SK-N-SH (cell line): ENCODE measurements around the gene KIF2A. TPM values are rescaled to one million over a fixed set of nuclear protein-coding genes. Genes with fewer than 3 reads are reported as not detected.

Source experiments
- CTCF ChIA-PET: fragments of 300-600, 350-600 bp; formaldehyde crosslinking; extraction: SDS; loops from one replicate; lab custom pipeline; 2021; lab: Yijun Ruan, JAX
- POLR2A ChIA-PET: fragments of 350-600 bp; sonication (Branson Sonifier 250); formaldehyde crosslinking; extraction: SDS; loops from one replicate; lab custom pipeline; 2020; ENCODE audit warnings: antibody characterized with exemption, inconsistent platforms; lab: Yijun Ruan, JAX
- DNase-seq: peaks from one replicate; pipeline ENCODE4 v3.0.0; 2012
- H2AFZ ChIP-seq: fragments of 200-600 bp; sonication (generic); 2 replicates; pipeline ENCODE4 v1.8.1; 2016; ENCODE audit warnings: antibody characterized with exemption, mild to moderate bottlenecking, low read depth
- H3F3A ChIP-seq: fragments of 200-600 bp; sonication (generic); replicated peaks from 2 replicates; pipeline ENCODE3; 2016; ENCODE audit warnings: antibody characterized with exemption, mild to moderate bottlenecking; ENCODE audit not compliant: insufficient read depth
- H3K27ac ChIP-seq, 2 experiments: fragments of 200-500 bp in 1 of 2; fragments of 200-600 bp in 1 of 2; sonication (Bioruptor generic) in 1 of 2; sonication (generic), shearing (Covaris generic) in 1 of 2; 2 replicates each; pipeline versions ENCODE4 v1.5.1 to v1.6.1; 2014 to 2016; ENCODE audit warnings: low read depth in 2 of 2, inconsistent platforms in 1 of 2, low read length in 1 of 2, mild to moderate bottlenecking in 1 of 2, mixed read lengths in 1 of 2
- H3K27me3 ChIP-seq: fragments of 200-600 bp; sonication (generic), shearing (Covaris generic); 2 replicates; pipeline ENCODE4 v1.6.1; 2016; ENCODE audit warnings: mixed run types; ENCODE audit not compliant: insufficient read depth
- H3K36me3 ChIP-seq, 2 experiments: fragments of 200-500 bp in 1 of 2; fragments of 200-600 bp in 1 of 2; sonication (Bioruptor generic) in 1 of 2; sonication (generic) in 1 of 2; replicated peaks in 1 of 2; 2 replicates each; pipeline versions ENCODE3 to v1.5.1; 2014 to 2016; ENCODE audit warnings: low read length in 1 of 2, mild to moderate bottlenecking in 1 of 2; ENCODE audit not compliant: insufficient read depth in 2 of 2, control insufficient read depth in 1 of 2
- H3K4me1 ChIP-seq, 2 experiments: fragments of 200-500 bp in 1 of 2; fragments of 200-600 bp in 1 of 2; sonication (Bioruptor generic) in 1 of 2; sonication (generic), shearing (Covaris generic) in 1 of 2; 2 replicates each; pipeline versions ENCODE4 v1.5.1 to v1.6.1; 2014 to 2016; ENCODE audit warnings: low read depth in 1 of 2, low read length in 1 of 2, mixed run types in 1 of 2; ENCODE audit not compliant: insufficient read depth in 2 of 2, control insufficient read depth in 1 of 2
- H3K4me2 ChIP-seq: fragments of 200-600 bp; sonication (generic), shearing (Covaris generic); 2 replicates; pipeline ENCODE4 v1.6.1; 2017; ENCODE audit warnings: mixed run types
- H3K4me3 ChIP-seq, 2 experiments: fragments of 200-500 bp in 1 of 2; fragments of 200-600 bp in 1 of 2; sonication (Bioruptor generic) in 1 of 2; sonication (generic), shearing (Covaris generic) in 1 of 2; 2 replicates each; pipeline versions ENCODE4 v1.5.1 to v1.8.1; 2014 to 2016; ENCODE audit warnings: low read depth in 2 of 2, inconsistent platforms in 1 of 2, low read length in 1 of 2, mild to moderate bottlenecking in 1 of 2, mixed read lengths in 1 of 2, moderate library complexity in 1 of 2
- H3K79me2 ChIP-seq: fragments of 200-600 bp; sonication (generic); 2 replicates; pipeline ENCODE4 v1.8.1; 2017; ENCODE audit warnings: mild to moderate bottlenecking; ENCODE audit not compliant: insufficient read depth
- H3K9ac ChIP-seq: fragments of 200-600 bp; sonication (generic); 2 replicates; pipeline ENCODE4 v1.6.1; 2017; ENCODE audit warnings: mixed run types
- H3K9me2 ChIP-seq: fragments of 200-600 bp; sonication (generic); 2 replicates; pipeline ENCODE4 v1.6.1; 2017; ENCODE audit warnings: mixed run types
- H3K9me3 ChIP-seq: fragments of 200-600 bp; sonication (generic); 2 replicates; pipeline ENCODE4 v1.6.1; 2017; ENCODE audit warnings: mixed run types, mild to moderate bottlenecking, moderate library complexity
- H4K20me1 ChIP-seq: fragments of 200-600 bp; sonication (generic); 2 replicates; pipeline ENCODE4 v1.6.1; 2017; ENCODE audit warnings: mild to moderate bottlenecking, mixed run types; ENCODE audit not compliant: insufficient read depth
- EZH2phosphoT487 ChIP-seq: fragments of 200-600 bp; sonication (generic); IDR thresholded peaks from 2 replicates; pipeline ENCODE4 v1.6.1; 2017; ENCODE audit warnings: low read depth, mixed run types, mild to moderate bottlenecking, antibody characterized with exemption, moderate library complexity, borderline replicate concordance
- FOSL2 ChIP-seq: IDR thresholded peaks from 2 replicates; pipeline ENCODE4 v1.4.0; 2012; ENCODE audit warnings: low read depth, mild to moderate bottlenecking, moderate library complexity, borderline replicate concordance
- FOXJ3 ChIP-seq: sonication (generic); formaldehyde crosslinking; IDR thresholded peaks from 2 replicates; pipeline ENCODE4 v1.5.1; 2020; ENCODE audit warnings: mild to moderate bottlenecking, missing genetic modification reagents
- FOXM1 ChIP-seq: IDR thresholded peaks from 2 replicates; pipeline ENCODE4 v1.4.0; 2012; ENCODE audit warnings: low read depth, mild to moderate bottlenecking
- MXI1 ChIP-seq: IDR thresholded peaks from 2 replicates; pipeline ENCODE4 v1.6.1; 2012; ENCODE audit warnings: mild to moderate bottlenecking, low read depth, low read length, improper control_type of control experiment
- NFIC ChIP-seq: IDR thresholded peaks from 2 replicates; pipeline ENCODE4 v1.4.0; 2012; ENCODE audit warnings: borderline replicate concordance
- RAD21 ChIP-seq: IDR thresholded peaks from 2 replicates; pipeline ENCODE4 v1.6.1; 2012; ENCODE audit warnings: mild to moderate bottlenecking, low read length
- TAF1 ChIP-seq: IDR thresholded peaks from 2 replicates; pipeline ENCODE4 v1.6.1; 2012; ENCODE audit warnings: low read depth, mild to moderate bottlenecking, low read length, moderate library complexity, borderline replicate concordance
- USF1 ChIP-seq: IDR thresholded peaks from 2 replicates; pipeline ENCODE4 v1.4.0; 2012; ENCODE audit warnings: low read depth, borderline replicate concordance
- YY1 ChIP-seq: IDR thresholded peaks from 2 replicates; pipeline ENCODE4 v1.4.0; 2012; ENCODE audit warnings: low read depth, mild to moderate bottlenecking
- ZBTB33 ChIP-seq: IDR thresholded peaks from 2 replicates; pipeline ENCODE4 v1.4.0; 2012; ENCODE audit warnings: low read depth, borderline replicate concordance
- WGBS: methylation state at CpG from one replicate; pipeline ENCODE4 v1.1.6; 2017; ENCODE audit warnings: low lambda C conversion rate; 5-methylcytosine and 5-hydroxymethylcytosine counted together
- polyA plus RNA-seq, 3 experiments: library from polyadenylated mRNA; depleted of rRNA; stranded (reverse); fragments of >200 nt; gene quantifications; 2 replicates each; pipeline ENCODE4 v1.2.3, GENCODE V29; 2012
- TF ChIP-seq, protein P1 (sequence below): fragments of 200-600 bp; sonication (generic); IDR thresholded peaks from 2 replicates; pipeline ENCODE4 v1.6.1; 2017; ENCODE audit warnings: antibody characterized with exemption, mild to moderate bottlenecking, moderate library complexity

The KIF2A gene
- polyA plus RNA-seq, 1 of the 3 experiments (the other 2 are of a cell fraction): 14.3 TPM

GRCh38 chr5:62322484-62322883, 16.5 kb downstream of the KIF2A start:
- H3K9me3 ChIP-seq: no peaks in the 10 kb centered on the region
- peaks cover 7% of the 10 kb centered on the region for H3F3A ChIP-seq
- CTCF ChIA-PET: interaction anchor here (1.4 kb wide), 1 partner anchor 14 kb away, joined by 4 read pairs; no protein-coding TSS in a partner anchor

More at GRCh38 chr5:62322484-62322883, 16.5 kb downstream of the KIF2A start:
- POLR2A ChIA-PET: no interaction called here
- Histone ChIP-seq H2AFZ (no peak overlapping the region), H3K36me3 (peaks cover 0 to 17% of the 10 kb centered on the region in 2 experiments), H3K9ac (no peak overlapping the region), H3K4me1 (peaks cover 0 to 11% of the 10 kb centered on the region in 2 experiments; a peak in 2 of 4 replicates), H3K9me2 (no peaks in the 10 kb centered on the region), H4K20me1 (peaks cover 54% of the 10 kb centered on the region), H3K27ac (no peak overlapping the region), H3K4me3 (no peak overlapping the region), H3K27me3 (no peaks in the 10 kb centered on the region), H3K4me2 (no peak overlapping the region), H3K79me2 (peaks cover 100% of the 10 kb centered on the region)
- TF ChIP-seq, protein P1, sequence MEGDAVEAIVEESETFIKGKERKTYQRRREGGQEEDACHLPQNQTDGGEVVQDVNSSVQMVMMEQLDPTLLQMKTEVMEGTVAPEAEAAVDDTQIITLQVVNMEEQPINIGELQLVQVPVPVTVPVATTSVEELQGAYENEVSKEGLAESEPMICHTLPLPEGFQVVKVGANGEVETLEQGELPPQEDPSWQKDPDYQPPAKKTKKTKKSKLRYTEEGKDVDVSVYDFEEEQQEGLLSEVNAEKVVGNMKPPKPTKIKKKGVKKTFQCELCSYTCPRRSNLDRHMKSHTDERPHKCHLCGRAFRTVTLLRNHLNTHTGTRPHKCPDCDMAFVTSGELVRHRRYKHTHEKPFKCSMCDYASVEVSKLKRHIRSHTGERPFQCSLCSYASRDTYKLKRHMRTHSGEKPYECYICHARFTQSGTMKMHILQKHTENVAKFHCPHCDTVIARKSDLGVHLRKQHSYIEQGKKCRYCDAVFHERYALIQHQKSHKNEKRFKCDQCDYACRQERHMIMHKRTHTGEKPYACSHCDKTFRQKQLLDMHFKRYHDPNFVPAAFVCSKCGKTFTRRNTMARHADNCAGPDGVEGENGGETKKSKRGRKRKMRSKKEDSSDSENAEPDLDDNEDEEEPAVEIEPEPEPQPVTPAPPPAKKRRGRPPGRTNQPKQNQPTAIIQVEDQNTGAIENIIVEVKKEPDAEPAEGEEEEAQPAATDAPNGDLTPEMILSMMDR: no peak
- TF ChIP-seq EZH2phosphoT487: no peak
- TF ChIP-seq RAD21: no peak
- no peak for TF ChIP-seq YY1
- no peak for TF ChIP-seq FOXM1
- TF ChIP-seq NFIC: no peak
- no peak for TF ChIP-seq MXI1
- TF ChIP-seq TAF1: no peak
- TF ChIP-seq ZBTB33: no peak
- TF ChIP-seq FOSL2: no peak
- no peak for TF ChIP-seq FOXJ3 (CRISPR knock-in tag)
- TF ChIP-seq USF1: no peak
- no peak for DNase-seq
- WGBS: 97% methylated on average over 1 of the region's 1 CpG
